Measurements from ENCODE around the gene KCTD13.

GRCh38 chr16:29925105-29925756, 795 bp downstream of the KCTD13 start:
- TF ChIP-seq EZH2 (IDR thresholded peaks at IDR 0.05) (no peak), EGR1 (IDR thresholded peaks at IDR 0.05; ENCODE audit: low read depth) (no peak)
- TF ChIP-seq, protein P1, sequence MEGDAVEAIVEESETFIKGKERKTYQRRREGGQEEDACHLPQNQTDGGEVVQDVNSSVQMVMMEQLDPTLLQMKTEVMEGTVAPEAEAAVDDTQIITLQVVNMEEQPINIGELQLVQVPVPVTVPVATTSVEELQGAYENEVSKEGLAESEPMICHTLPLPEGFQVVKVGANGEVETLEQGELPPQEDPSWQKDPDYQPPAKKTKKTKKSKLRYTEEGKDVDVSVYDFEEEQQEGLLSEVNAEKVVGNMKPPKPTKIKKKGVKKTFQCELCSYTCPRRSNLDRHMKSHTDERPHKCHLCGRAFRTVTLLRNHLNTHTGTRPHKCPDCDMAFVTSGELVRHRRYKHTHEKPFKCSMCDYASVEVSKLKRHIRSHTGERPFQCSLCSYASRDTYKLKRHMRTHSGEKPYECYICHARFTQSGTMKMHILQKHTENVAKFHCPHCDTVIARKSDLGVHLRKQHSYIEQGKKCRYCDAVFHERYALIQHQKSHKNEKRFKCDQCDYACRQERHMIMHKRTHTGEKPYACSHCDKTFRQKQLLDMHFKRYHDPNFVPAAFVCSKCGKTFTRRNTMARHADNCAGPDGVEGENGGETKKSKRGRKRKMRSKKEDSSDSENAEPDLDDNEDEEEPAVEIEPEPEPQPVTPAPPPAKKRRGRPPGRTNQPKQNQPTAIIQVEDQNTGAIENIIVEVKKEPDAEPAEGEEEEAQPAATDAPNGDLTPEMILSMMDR (IDR thresholded peaks at IDR 0.05 in 2 of 3, conservative IDR thresholded peaks at IDR 0.05 in 1 of 3; ENCODE audit: borderline replicate concordance in 1 of 3, insufficient read depth in 1 of 3, low read depth in 2 of 3, low read length in 2 of 3), result no peak
- TF ChIP-seq, protein P2, sequence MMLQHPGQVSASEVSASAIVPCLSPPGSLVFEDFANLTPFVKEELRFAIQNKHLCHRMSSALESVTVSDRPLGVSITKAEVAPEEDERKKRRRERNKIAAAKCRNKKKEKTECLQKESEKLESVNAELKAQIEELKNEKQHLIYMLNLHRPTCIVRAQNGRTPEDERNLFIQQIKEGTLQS (IDR thresholded peaks at IDR 0.05), result no peak

Measured in HCT116 (cell line).